Tongue (tissue), 2 donors: Measurements from ENCODE around the gene ITPR1. TPM values are rescaled to one million over a fixed set of nuclear protein-coding genes. Genes with fewer than 3 reads are reported as not detected.

Experiments
- DNase-seq: peaks from one replicate; pipeline ENCODE4 v3.0.0-alpha.2; 2015
- total RNA-seq: library from RNA; depleted of rRNA; stranded (reverse); fragments of >200 nt; gene quantifications from one replicate; pipeline ENCODE4 v1.2.3, GENCODE V29; 2014

ITPR1 gene
- total RNA-seq, 1 donor from 2014 or later: 47.3 TPM

DNA sequence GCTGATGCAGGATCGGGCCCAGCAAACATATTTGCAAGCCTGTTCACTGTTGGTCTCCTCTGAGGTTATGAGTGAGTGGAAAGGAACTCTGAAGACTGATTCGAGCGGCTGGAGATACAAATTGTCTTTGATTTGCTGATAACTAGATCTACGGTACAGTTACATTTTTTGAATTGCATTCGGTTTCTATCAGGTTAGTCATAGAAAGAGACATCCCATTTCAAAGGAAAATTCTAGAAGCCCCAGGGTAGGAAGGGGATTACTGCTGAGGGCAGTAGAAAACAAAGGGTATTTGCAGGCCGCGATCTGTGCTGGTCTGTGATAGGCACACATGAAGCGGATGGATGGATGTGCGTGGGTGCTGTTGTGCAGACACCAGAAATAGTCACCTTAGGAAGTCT, 228.4 kb downstream of the ITPR1 start:
- no peak for DNase-seq

DNA sequence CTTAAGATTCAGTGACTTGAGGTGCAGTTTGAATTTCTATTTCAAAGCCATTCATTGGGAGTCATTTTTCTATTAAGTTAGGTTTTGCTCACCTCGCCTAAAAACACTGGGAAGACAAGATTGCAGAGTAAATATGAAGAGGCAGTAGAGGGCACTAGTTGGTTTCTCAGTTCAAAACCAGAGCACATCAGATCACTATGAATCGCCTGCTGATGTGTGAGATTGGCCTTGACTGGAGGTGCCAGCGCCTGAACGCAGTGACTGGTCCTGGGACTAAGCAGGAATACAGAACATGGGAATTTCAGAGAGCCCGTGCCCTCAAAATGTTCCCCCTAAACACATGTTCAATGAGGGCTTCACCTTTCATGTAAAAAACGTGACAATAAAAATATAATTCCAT, 229.0 kb downstream of the ITPR1 start:
- peak; percentile 69 for DNase-seq

DNA sequence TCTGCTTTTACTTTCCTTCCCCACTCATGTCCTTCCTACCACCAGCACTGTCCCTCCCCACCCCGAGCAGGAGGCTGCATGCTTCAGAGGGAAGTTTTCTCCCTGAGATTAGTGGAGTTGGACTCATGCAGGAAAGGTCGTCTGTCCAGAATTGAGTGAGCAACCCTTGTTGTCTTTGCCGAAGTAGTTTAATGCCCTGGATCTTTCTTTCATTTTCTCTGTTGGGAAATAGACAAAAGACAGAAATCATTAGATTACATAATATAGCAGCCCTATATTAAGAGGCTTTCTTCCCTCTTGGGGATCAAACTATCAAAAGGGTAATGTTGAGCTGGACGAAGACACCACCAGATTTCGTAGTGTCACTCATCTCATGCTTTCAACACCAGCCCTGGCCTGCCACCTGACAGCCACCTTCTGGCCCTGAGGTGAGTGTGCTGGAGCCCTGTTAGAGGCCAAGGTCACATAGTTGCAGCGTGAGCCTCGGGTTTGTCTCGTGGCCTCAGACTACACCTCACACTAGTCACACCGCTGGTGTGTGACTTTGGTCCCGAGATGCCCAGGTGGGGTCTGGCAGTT, 231.0 kb downstream of the ITPR1 start:
- DNase-seq: no peak

DNA sequence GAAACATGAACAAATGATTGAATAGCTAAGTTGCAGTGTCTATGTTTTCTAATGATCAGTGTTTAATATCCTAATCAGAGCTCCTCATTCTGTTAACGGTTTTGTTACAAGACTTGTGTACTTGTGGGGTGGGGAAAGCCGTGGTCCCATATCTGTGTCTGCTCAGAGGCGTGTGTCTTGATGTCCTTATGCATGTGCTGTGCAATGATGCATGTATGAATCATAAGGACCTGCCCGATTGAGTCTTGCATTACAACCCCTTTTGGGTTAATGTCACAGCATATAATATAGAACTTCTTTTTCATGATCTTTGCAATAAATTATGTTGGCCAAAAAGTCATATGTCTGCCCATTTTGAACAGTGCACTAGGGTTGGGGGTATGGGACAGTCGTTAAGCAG, 233.4 kb downstream of the ITPR1 start:
- no peak for DNase-seq

DNA sequence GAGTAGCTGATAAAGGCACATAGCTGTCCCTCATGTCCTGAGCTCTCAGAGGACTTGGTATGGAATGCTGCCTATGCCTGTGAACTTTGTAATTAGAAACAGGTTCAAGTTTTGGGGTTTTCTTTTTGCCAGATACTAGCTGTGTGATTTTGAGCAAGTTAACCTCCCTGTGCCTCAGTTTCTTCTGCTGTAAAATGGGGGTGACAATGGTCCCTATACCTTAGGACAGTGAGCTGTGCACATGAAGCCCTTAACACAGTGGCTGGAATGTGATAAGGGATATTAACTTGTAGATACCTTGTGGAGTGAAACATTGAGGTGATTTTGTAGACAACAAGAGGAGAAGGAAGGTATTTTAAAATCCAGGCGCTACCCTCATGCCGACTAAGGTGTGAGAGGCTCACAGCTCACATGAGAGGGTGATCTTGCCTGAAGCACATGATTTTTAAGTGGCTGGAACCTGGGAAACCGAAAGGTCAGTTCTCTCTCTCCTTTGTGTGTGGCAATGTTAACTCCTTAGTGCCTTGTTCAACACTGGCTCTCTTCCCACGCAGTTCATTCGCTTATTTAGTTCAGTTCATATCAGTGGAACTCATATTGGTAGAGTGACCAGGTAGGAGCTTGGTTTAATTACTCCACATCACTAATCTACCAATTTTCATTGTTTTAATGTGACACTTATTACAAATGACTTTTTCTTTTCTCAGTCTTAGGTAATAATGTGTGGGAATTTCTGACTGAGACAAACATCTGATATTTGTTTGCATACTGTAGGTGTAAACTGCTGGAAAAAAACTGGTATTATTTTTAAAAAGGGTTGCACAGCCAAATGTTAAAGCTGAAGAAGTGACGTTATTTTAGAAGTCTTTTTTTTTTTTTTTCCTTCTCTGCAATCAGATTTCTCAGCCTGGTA, 236.2 kb downstream of the ITPR1 start:
- DNase-seq: no peak

DNA sequence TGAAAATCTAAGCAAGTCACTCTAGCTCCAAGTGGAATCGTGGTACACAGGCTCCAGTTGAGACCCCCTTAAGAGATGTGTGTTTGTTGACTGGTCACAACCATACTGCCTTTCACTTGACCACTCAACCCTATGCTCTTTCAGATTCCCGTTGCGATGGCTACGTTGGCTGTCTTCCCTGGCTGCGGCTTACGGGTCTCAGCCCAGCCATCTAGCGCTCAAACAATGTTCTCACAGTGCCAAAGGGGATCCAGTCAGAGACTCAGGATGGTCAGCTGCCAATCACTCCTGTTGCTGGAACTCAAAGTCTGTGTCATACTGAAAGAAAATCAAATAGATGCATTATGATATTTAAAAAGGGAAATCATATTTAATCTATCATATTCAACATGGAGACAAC, 237.6 kb downstream of the ITPR1 start:
- DNase-seq: no peak

DNA sequence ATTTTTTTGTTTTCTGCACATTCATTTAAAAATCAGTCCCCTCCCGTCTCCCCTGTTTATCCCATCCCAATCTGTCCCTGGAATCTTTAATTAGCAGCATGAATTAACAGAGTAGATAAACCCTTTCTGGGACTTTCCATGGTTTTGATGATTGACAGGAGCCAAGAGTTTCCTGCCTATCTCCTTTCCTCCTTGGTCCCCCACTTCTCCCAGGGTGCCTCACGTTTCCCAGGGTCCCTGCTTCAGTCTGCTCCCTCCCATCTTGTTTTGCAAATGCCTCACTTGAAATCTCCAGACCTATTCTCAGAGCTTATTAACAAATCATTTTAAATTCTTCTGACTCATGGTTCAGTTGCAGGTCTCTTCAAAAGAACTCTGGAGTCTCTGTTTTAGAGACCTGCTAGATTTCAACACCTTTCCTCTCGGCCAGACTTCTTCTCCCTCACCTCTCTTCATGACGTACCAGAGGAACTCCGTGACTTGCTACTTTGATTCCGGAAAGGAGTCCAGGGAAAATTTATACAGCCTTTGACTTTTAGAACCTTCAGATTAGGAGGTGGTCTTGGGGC, 238.5 kb downstream of the ITPR1 start:
- no peak for DNase-seq

DNA sequence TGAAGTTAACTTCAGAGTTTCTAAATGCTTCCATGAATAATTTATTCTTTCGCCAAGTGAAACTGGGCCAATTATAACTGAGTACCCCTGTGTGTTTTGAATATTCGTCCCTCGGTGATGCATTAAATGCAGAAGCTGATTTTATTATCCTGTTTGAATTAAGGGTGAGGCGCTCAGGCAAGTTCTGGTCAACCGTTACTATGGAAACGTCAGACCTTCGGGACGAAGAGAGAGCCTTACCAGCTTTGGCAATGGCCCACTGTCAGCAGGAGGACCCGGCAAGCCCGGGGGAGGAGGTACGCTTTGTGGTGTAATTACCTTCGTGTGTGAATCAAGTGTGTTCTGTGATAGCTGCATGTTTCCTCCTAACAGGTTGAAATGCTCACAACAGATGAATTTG, 239.8 kb downstream of the ITPR1 start:
- DNase-seq: no peak

DNA sequence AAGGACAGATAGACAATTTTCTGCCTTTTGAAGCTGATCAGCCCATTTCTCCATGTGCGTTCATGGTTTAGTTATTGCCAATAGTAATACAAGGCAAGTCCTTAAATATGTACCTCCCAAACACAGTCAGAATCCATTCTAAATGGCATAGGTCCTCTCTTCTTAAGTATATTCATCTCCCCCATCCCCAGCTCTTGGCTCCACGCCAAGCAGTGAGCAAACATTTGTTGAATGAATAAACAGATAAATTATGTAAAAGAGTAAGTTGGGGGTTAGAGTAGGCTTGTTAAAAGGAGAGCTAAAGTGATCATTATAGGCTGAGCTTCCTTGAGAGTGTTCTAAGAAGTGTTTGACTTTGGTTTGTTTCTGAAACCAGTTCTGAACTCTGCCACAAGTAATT, 241.3 kb downstream of the ITPR1 start:
- DNase-seq: no peak

DNA sequence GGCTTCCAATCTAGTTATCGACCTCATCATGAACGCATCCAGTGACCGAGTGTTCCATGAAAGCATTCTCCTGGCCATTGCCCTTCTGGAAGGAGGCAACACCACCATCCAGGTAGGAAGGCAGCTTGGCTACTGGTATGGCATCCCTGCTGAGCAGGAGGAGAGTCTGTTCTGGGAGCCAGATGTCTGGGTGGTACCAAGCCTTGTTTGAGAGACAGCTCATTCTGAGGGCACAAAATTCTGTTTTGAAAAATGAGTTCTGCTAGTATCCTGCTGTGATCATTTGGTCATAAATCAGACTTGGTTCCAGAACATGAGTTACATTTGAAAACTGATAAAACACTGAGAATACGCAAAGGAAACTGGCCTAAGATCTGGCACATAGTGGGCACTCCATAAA, 242.1 kb downstream of the ITPR1 start:
- DNase-seq: no peak

DNA sequence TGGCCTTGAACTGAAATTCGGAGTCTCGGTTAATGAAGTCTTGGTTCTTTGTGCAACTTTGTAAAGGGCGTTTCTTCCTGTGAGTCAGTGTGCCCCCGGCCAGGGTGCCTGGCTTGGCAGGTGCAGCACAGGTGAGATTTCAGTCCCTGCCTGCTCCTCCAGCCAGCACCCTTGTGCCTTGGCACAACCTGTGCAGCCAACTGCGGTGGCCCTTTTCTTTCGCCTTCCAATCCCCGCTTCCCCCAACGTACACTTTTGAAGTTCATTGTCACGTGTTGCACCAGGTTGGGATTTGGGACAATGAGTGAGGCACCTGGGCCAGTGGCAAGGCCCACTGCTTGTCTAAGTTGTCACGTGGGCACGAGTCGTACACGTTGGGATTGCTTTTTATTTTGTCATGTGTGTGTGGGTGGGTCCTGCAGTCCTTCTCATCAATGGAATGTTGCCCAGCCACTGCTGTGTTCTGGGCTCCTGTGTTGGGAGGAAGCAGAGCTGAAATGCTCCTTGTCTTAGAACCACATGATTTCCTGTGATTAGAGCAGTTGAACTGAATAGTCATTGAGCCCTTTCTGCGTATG, 243.2 kb downstream of the ITPR1 start:
- no peak for DNase-seq

DNA sequence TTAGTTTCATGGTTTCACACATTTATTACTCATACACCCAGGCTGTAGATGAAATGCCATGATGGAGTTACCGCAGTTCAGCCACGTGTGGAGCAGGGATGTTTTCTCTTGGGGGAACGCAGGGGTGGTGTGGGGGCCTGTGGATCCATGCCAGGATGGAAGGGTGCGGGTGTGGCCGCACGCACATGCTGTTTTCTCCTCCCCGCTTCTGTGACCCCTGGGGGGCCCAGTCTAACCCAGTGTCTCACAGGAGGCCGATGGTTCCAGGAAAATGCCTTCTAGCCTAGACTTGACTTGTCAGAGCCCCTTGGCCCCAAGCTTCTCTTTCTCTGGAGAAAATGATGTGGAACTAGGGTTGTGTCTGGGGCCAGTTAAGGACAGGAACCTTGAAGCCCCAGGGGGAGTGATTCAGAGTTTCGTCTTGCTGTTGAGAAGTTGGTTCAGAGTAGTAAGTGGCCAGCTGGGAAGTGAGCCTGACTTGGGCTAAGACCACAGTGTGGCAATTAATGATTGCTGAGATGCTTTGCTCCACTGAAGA, 245.7 kb downstream of the ITPR1 start:
- DNase-seq: no peak

DNA sequence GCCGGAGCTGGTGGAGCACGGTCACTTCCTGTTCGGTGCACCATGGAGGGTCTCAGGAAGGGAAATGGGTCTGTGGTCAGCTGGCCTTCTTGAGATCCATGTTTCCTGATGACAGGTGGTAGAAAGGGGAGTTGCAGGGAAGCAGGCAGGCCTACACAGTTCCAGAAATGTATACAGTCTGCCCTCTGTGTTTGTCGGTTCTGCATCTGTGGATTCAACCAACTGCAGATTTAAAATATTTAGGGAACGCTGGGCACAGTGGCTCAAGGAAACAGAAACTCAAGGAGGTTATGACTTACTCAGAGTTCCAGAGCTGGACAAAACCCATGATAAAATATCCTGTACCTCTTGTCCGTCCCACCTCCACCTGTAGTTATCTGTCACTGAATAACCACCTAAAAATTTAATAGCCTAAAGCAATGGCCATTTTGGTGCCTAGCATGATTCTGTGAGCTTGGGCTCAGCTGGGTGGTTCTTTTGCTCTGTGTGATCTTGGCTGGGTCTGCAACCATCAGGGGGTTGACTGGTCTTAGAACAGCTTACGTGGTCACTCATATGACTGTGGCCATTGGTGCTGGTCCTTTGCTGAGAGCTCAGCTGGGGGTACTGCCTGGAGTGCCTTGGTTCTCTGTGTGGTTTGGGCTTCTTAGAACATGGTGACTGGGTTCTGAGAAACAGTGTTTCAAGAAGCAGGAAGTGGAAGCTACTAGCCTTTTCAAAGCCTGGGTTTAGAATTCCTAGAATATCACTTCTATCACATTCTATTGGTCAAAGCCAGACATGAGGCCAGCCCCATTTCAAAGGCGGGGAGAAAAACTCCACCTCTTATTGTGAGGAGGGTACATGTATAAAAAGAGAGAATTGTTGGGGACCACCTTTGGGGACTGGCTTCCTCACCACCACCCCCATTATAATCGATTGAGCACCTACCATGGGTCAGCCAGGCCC, 246.4 kb downstream of the ITPR1 start:
- no peak for DNase-seq

DNA sequence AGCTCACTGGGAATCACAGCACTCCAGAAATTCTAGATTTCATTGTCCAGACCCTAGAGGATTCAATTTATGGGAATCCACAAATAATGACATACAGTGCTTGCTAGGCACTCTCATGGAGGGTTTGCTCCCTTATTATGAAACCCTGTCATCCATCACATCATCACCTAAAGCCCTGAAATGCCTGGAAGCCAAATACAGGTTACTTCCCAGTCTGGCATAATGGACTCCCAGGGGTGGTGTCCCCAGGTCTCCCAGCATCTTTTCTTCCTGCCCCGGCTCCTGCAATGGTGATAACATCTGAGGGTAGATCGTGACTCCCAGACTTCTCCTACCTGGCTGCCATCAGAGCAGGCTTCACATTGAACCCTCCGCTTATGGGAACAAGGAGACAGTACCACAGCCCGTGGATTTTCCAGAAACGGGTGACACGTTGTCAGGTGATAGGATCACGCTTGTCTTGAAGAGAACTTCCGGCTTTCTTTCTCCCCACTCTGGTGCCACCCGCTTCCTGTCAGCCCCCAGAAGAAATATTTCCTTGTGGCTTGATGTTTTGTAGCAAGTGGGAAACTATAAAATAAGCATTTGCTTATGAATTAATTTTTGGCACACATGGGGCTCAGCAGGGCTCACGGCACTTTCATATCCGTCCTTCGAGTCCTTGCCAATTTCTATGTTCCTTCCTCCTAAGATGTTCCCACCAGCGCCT, 247.4 kb downstream of the ITPR1 start:
- DNase-seq: peak; percentile 44

DNA sequence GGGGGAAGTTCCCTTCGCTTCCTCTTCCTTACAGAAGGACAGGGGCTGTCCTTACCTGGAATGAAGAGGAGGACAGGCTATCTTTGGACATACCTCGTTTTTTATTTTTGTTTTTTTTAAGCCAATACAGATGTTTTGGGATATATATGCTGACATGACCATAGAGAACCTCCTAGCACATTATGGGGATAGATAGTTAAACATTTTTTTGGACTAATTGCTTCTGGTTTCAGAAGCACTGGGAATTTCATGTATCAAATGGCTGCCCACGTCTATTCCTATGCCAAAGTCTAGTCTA, 247.9 kb downstream of the ITPR1 start:
- DNase-seq: no peak

DNA sequence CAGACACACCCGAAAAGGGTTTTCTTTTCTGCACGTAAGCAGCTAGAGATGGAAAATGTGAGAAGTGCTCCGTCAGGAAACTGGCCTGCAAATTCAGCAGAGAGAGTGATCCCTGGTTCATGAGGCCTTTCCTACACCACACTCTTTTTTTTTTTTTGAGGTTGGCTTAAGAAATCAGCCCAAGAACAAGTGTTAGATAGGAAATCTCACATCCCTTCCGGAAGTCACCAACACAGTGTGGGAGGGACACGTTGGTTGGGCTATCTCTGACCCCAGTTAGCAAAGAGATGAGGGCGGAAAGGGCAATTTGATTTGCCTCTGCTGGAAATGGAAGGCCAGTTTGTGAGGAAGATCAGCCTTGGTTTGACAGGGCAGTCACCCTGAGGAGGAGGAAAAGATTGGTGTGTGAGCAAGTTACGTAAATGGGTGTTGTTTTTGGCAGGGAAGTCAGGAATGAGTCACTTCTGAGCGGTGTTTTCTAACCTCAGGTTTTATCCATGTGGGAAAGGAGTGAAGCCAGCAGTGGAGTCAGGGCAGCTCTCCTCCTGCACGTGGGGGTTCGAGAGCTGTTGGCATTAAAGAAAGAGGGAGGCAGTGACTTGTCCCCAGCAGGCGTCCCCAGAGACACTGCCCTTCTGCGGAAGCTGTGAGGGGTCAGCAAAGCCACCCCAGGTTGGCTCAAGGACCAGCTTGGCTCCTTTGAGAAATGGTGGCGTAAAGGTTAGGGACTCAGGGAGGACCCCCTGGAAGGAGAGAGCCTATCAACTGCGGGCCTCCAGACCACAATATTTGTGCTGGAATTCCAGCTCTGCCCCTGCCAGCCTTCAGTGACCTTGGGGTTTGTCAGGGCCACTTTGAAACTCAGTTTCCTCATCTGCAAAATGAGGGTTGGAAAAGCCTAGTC, 248.5 kb downstream of the ITPR1 start:
- peak; percentile 66 for DNase-seq

DNA sequence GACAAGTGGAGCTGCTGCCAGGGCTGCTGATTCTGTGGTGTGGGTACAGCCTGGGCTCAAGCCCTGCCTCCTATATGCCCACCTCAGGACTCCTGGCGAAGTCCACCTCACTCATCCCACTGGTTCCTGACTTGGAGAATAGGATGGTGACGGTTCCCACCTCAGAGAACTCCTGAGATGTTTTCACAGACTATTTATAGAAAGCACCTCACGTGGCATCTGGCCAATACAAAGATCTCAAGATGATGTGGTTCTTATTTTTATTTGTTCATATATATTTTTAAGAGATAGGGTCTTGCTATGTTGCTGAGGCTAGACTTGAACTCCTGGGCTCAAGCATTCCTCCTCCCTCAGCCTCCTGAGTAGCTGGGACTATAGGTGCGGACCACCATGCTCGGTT, 249.2 kb downstream of the ITPR1 start:
- no peak for DNase-seq

DNA sequence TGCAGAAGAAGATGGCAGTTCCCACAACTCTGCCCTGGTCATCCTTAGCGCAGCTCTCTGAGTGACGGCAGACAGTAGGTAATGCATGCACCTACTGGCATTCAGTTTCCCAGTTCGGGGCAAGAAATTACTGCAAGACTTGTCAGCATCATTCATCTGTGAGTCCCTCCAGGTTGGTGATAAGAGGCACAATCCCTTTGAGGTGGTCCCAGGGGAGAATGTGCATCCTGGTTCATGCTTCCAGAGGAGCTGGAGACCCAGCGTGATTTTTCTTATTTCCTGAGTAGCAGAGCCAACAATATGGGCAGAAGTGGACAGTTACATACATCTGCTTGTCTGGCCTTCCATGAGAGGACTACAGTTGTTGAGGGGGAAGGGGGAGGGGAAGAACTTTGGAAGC, 250.2 kb downstream of the ITPR1 start:
- no peak for DNase-seq

DNA sequence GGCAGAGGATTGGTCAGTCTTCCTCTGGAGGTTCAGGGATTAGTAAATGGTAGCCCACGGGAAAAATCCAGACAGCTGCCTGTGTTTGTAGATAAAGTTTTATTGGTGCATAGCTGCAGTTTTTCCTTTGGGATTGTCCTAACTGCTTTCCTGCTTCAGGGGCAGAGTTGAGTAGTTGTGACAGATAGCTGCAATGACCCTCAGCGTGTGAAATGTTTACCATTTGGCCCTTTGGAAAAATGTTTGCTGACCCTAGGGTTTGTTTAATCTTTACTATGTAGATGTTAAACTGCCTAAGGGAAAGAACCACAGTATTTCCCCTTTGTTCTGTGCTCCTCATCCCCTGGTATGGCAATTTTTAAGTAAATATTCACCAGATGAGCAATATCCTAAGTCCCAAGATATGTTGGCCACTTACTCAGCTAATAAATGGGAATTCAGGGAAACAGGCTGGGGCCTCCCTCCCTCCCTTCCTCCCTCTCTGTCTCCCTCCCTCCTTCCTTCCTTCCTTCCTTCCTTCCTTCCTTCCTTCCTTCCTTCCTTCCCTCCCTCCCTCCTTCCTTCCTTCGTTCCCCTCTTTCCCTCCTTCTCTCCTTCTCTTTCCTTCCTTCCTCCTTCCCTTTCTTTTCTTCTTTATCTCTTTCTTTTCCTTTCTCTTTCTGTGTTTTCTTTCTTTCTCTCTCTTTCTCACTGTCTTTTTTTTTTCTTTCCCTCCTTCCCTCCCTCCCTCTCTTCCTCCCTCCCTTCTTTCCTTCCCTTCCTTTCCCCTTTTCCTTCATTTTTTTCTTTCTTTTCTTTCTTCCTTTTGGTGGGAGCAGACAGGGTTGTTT, 251.5 kb downstream of the ITPR1 start:
- no peak for DNase-seq
